Neural cell (in vitro differentiated cells): ENCODE results near the gene GDF3.

ENCODE experiments used
- CTCF ChIP-seq: fragments of 450-650 bp; IDR thresholded peaks from 2 replicates; pipeline ENCODE4 v1.5.1; 2014; ENCODE audit warnings: antibody characterized with exemption, mild to moderate bottlenecking, moderate library complexity; ENCODE audit not compliant: poor library complexity, severe bottlenecking
- EZH2 ChIP-seq: fragments of 200-600, 300-800 bp; shearing (Covaris generic), sonication (generic); IDR thresholded peaks from 2 replicates; pipeline ENCODE4 v1.6.1; 2014; ENCODE audit warnings: antibody characterized with exemption, low read length, borderline replicate concordance, mild to moderate bottlenecking; ENCODE audit not compliant: insufficient read depth, poor library complexity, severe bottlenecking
- MXI1 ChIP-seq: fragments of 450-650 bp; conservative IDR thresholded peaks from 2 replicates; pipeline ENCODE4 v1.6.1; 2014; ENCODE audit warnings: antibody characterized with exemption, mild to moderate bottlenecking; ENCODE audit not compliant: poor library complexity, severe bottlenecking
- POLR2AphosphoS5 ChIP-seq: IDR thresholded peaks from 2 replicates; pipeline ENCODE4 v1.6.1; 2012
- RAD21 ChIP-seq: fragments of 450-650 bp; conservative IDR thresholded peaks from 2 replicates; pipeline ENCODE4 v1.6.1; 2014; ENCODE audit warnings: antibody characterized with exemption, mild to moderate bottlenecking, moderate library complexity
- REST ChIP-seq: IDR thresholded peaks from 2 replicates; pipeline ENCODE4 v1.6.1; 2012; ENCODE audit warnings: borderline replicate concordance
- SMC3 ChIP-seq: fragments of 450-650 bp; conservative IDR thresholded peaks from 2 replicates; pipeline ENCODE4 v1.6.1; 2014; ENCODE audit warnings: antibody characterized with exemption, mild to moderate bottlenecking, moderate library complexity; ENCODE audit not compliant: poor library complexity
- TAF1 ChIP-seq: IDR thresholded peaks from 2 replicates; pipeline ENCODE4 v1.6.1; 2012; ENCODE audit warnings: low read depth

- TF ChIP-seq CTCF (no peak), EZH2 (no peak), SMC3 (no peak), REST (no peak), POLR2AphosphoS5 (no peak), RAD21 (no peak), TAF1 (no peak), MXI1 (no peak)
Observed at GRCh38 chr12:7647071-7647470, 48.5 kb downstream of the GDF3 start.
